SH-SY5Y (cell line): ENCODE data around the gene VPS41.

Source experiments
- GATA2 ChIP-seq: IDR thresholded peaks from 2 replicates; pipeline ENCODE4 v1.6.1; 2011; ENCODE audit warnings: mild to moderate bottlenecking, low read depth, low read length
- GATA3 ChIP-seq: IDR thresholded peaks from 2 replicates; pipeline ENCODE4 v1.6.1; 2011; ENCODE audit warnings: low read depth, mild to moderate bottlenecking, low read length, moderate library complexity

VPS41 gene

GRCh38 chr7:38881015-38881414 lies 28.0 kb downstream of the VPS41 start:
- no peak for TF ChIP-seq GATA3
- TF ChIP-seq GATA2 = no peak

DNA sequence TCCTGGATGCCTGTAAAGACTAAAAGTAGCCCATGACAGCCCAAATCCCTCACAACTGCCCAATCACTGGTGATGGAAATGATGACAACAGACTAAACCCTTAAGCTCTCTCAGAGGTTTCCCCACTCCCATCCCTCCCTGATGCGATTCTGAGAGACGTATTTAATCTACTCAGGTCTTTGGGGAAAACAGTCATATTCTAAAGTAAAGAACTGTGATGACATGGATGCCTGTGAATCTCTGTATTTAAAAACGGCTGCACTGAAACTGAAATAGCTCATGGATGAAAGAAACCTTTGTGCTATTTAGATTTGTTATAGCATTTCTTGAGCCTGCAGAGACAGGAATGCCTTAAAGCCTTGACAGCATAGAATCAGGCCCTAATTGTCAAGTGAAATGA lies 28.5 kb downstream of the VPS41 start:
- TF ChIP-seq GATA3 = no peak

GRCh38 chr7:38880035-38880434 lies 29.0 kb downstream of the VPS41 start:
- TF ChIP-seq GATA3 (no peak), GATA2 (no peak)

DNA sequence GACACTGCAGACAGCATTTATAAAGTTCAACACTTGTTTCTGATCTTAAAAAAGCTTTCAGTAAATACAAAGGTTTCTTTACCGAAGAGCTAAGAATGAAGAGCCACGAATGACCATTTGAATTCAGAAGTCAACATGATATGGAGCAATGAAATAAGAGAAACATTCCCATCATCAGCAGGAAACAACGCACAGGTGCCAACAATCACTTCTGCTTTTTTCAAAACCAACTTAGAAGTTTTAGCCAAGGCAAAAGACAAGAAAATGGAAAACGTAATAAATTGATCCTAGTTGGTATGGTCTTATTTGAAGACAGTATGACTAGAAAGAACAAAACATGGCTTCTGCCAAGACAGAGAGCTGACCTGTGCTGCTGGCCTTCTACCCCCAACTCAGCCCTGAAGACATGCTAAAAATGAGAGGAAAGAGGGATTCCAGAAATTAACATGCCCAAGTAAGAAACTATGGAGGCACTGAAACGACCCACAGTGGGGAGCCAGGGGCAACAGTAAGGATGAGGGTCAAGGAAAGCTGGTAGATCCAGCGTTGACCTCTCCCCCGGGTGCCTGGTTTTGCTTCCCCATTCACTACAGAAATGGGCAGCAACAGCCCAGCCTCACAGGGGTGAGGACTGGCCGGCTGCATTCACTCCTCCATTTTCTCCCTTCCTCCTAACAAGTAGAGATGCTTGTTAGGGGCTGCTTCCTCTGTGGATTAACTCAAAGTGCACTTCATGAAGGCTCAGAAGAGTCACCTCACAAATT lies 30.1 kb downstream of the VPS41 start:
- TF ChIP-seq GATA3 (no peak), GATA2 (no peak)

DNA sequence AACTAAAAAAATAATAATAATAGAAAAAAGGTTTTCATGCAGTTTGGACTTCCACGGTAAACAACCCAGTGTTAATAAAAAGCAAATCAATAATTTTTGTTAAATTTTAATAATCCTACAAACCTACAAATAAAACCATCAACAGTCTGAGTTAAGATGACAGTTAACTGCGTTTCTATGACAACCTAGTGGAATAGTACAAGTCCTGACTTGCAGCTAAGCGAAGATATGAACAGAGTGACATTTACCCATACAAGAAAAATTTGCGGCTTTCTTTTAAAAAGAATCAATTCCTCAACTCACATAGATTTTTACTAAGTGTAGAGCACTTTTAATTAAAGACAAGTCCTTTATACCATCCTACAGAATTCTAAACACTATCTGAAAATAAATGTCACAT lies 35.6 kb downstream of the VPS41 start:
- TF ChIP-seq GATA3 (no peak), GATA2 (no peak)

DNA sequence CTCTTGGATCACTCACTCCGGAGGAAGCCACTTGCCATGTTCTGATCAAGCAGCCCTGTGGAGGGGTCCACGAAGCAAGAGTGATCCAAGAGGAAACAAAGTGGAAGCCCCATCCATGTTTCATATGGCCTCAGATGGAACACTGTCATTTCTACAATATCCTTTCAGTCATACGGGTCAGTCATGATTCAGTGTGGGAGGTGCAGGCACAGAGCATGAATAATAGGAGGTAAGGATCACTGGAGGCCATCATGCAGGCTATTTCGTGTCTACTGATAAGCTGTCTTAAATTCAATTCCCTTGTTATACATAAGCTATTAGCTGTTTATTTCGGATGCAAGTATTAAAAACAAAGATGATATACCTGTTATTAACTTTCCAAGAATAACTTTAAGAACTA lies 36.8 kb downstream of the VPS41 start:
- TF ChIP-seq GATA2 (no peak), GATA3 (no peak)

GRCh38 chr7:38870147-38870546 lies 38.8 kb downstream of the VPS41 start:
- peak; percentile 70; the same call in 1 of the 2 replicates for TF ChIP-seq GATA2
- TF ChIP-seq GATA3 = peak; percentile 63

GRCh38 chr7:38863601-38864291 lies 45.2 kb downstream of the VPS41 start:
- TF ChIP-seq GATA3 = no peak
- TF ChIP-seq GATA2 = no peak

DNA sequence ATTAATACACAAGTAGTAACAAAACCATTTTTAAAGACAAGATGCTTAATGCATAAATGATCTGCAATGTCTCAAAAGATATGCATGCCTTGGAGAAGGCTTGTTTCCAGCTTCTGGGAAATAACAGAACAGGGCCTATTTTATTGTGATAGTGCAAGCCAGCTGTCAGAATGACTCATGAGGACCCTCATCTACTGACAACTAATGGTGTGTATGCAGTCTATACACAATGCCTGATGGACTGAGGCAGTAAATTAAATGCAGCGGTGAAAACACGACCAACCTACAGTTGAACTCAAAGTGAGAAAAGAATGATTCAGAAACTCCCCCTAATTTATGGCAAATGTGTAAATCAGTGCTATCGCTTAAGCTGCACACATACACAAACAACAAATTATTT lies 46.3 kb downstream of the VPS41 start:
- TF ChIP-seq GATA2 = no peak
- TF ChIP-seq GATA3 = no peak

GRCh38 chr7:38858259-38858884 lies 50.6 kb downstream of the VPS41 start:
- TF ChIP-seq GATA2 = no peak
- TF ChIP-seq GATA3 = no peak

- TF ChIP-seq GATA2 (no peak), GATA3 (no peak)
Measured at GRCh38 chr7:38855867-38856266, 53.1 kb downstream of the VPS41 start.

DNA sequence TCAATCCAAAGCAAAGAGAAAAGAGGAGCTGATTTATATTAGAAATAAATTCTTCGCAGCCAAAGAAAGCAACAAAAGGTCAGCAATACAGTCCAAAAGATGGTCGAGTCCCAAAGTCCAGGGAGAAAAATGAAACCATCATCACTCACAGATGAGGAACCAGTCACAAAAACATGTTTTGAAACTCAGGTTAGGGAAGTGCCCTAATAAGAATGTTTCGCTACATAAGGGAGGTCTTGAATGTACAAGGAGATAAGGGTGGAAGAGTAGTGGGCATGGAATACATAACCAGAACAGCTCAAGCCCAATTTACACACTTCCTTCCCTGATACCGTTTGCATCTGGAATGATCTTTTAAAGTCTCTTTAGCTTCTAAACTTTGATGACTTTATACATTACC lies 53.6 kb downstream of the VPS41 start:
- TF ChIP-seq GATA3 = no peak
- no peak for TF ChIP-seq GATA2

DNA sequence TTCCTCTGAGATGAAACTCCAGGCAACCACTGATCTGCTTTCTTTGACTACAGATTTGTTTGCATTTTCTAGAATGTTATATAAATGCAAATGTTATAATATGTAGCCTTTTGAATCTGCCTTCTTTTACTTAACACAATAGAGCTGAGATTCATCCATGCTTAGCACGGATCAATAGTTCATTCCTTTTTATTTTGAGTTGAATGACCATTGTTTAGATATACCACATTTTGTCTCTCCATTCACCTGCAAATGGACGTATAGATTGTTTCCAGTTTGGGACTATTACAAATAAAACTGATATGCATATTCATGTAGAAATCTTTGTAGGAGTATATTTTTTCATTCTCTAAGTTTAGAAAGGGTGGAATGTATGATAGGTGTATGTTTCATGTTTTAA lies 57.7 kb downstream of the VPS41 start:
- TF ChIP-seq GATA2 (no peak), GATA3 (no peak)

DNA sequence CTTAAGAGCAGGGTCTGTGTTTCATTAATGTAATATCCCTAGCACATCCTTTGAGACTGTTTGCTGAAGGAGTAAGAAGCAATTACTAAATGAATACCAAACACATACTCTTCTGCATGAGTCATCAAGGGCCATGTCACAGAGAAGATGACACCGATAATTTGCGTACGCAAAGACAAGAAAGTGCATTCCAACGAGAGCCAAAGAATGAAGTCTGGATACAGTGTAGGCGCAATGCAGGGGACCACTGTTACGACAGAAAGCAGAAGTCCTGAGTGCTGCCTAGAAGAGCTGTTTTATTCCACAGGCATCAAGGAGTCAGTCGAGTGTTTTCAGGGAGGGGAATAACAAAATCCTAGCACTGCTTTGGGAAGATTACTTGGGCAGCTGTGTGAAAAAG lies 62.7 kb downstream of the VPS41 start:
- TF ChIP-seq GATA2 = no peak
- TF ChIP-seq GATA3 = no peak
